K562 (cell line): ENCODE measurements around the gene B3GNT4. TPM values are rescaled to one million over a fixed set of nuclear protein-coding genes. Genes with fewer than 3 reads are reported as not detected.

Experiments
- ATAC-seq: fragments of 200-7000 bp; cut with Tn5 transposase; 3 replicates; pipeline ENCODE4 v1.9.1; 2020; ENCODE audit warnings: moderate library complexity
- BruUV-seq: library from RNA; stranded (reverse); fragments of 400-500 nt; replicated peaks from 2 replicates; lab custom pipeline; 2021; lab: Mats Ljungman, UMichigan
- CTCF ChIA-PET: fragments of 300-600 bp; formaldehyde crosslinking; extraction: SDS; loops from one replicate; lab custom pipeline; 2021; ENCODE audit warnings: low intra/inter-chr PET ratio; lab: Yijun Ruan, JAX
- POLR2A ChIA-PET: fragments of 300-600, 350-650 bp; sonication (Branson Sonifier 250); formaldehyde crosslinking; extraction: SDS; loops from one replicate; lab custom pipeline; 2021; ENCODE audit warnings: antibody characterized with exemption, inconsistent platforms; lab: Yijun Ruan, JAX
- DNase-seq, 4 experiments: peaks; one replicate each; pipeline versions ENCODE4 v3.0.0 to v3.0.0-alpha.2; 2011 to 2018; ENCODE audit warnings: low spot score in 3 of 4, mixed read lengths in 3 of 4; ENCODE audit errors: extremely low read depth in 1 of 4
- FAIRE-seq: peaks from 2 replicates; lab custom pipeline; 2011; peaks lifted over from hg19 to GRCh38; lab: Jason Lieb, UNC
- H2AFZ ChIP-seq: 2 replicates; pipeline ENCODE4 v1.6.0; 2011; ENCODE audit warnings: low read depth, low read length, control low read depth, inconsistent platforms
- H3K27ac ChIP-seq: fragments of 200-600 bp; 3 replicates; pipeline ENCODE4 v1.8.0; 2011; ENCODE audit warnings: low read depth, mild to moderate bottlenecking, control low read depth, inconsistent platforms, low read length, moderate library complexity, mixed read lengths; ENCODE audit errors: extremely low read depth
- H3K27me3 ChIP-seq, 2 experiments: fragments of 300-600 bp in 1 of 2; 2 replicates in 1 of 2; 3 replicates in 1 of 2; pipeline versions ENCODE4 v1.6.0 to v1.8.0; 2011; ENCODE audit warnings: inconsistent platforms in 2 of 2, low read length in 2 of 2, mild to moderate bottlenecking in 1 of 2, mixed read lengths in 1 of 2, moderate library complexity in 1 of 2; ENCODE audit not compliant: control insufficient read depth in 2 of 2, insufficient read depth in 2 of 2
- H3K36me3 ChIP-seq: fragments of 300-600 bp; 3 replicates; pipeline ENCODE4 v1.8.0; 2011; ENCODE audit warnings: mild to moderate bottlenecking, low read length, inconsistent platforms; ENCODE audit not compliant: control insufficient read depth, insufficient read depth
- H3K4me1 ChIP-seq, 2 experiments: fragments of 200-600 bp in 1 of 2; replicated peaks in 1 of 2; 2 replicates in 1 of 2; 3 replicates in 1 of 2; pipeline versions ENCODE4 v1.5.1 to v1.8.0; 2011; ENCODE audit warnings: inconsistent platforms in 2 of 2, low read length in 2 of 2, mild to moderate bottlenecking in 1 of 2, mixed read lengths in 1 of 2, moderate library complexity in 1 of 2; ENCODE audit not compliant: control insufficient read depth in 2 of 2, insufficient read depth in 2 of 2
- H3K4me2 ChIP-seq: 2 replicates; pipeline ENCODE4 v1.6.1; 2011; ENCODE audit warnings: low read length, control low read depth, inconsistent platforms, mixed read lengths; ENCODE audit not compliant: insufficient read depth
- H3K4me3 ChIP-seq: fragments of 200-600 bp; sonication (generic), shearing (Covaris generic); 2 replicates; pipeline ENCODE4 v1.5.1; 2016; ENCODE audit warnings: control low read depth, inconsistent platforms
- H3K79me2 ChIP-seq: fragments of 200-600 bp; 3 replicates; pipeline ENCODE4 v1.8.0; 2011; ENCODE audit warnings: low read length, inconsistent platforms; ENCODE audit not compliant: control insufficient read depth, insufficient read depth
- H3K9ac ChIP-seq, 2 experiments: 2 replicates each; pipeline versions ENCODE4 v1.6.0 to v1.6.1; 2011; ENCODE audit warnings: low read depth in 2 of 2, low read length in 2 of 2, control low read depth in 1 of 2, inconsistent platforms in 1 of 2, mild to moderate bottlenecking in 1 of 2, mixed read lengths in 1 of 2; ENCODE audit not compliant: insufficient read depth in 1 of 2
- H3K9me1 ChIP-seq: one replicate; pipeline ENCODE4 v1.6.0; 2011; ENCODE audit warnings: inconsistent platforms, mild to moderate bottlenecking, low read length, moderate library complexity; ENCODE audit not compliant: control insufficient read depth, insufficient read depth
- H3K9me3 ChIP-seq: replicated peaks from 2 replicates; pipeline ENCODE4 v1.5.1; 2011; ENCODE audit warnings: low read depth, low read length, inconsistent platforms; ENCODE audit not compliant: control insufficient read depth, insufficient read depth
- H4K20me1 ChIP-seq: replicated peaks from 2 replicates; pipeline ENCODE4 v1.6.1; 2011; ENCODE audit warnings: low read length, inconsistent platforms, mixed read lengths; ENCODE audit not compliant: control insufficient read depth, insufficient read depth
- BCL6 ChIP-seq: fragments of 250-450 bp; sonication (Bioruptor Pico); IDR thresholded peaks from 2 replicates; pipeline ENCODE4 v1.4.0; 2020
- CBX2 ChIP-seq: fragments of 200-600 bp; sonication (generic); IDR thresholded peaks from one replicate; pipeline ENCODE4 v1.6.1; 2012; ENCODE audit warnings: mild to moderate bottlenecking, low read length, inconsistent platforms; ENCODE audit not compliant: insufficient read depth, poor library complexity, severe bottlenecking
- EHMT2 ChIP-seq: fragments of 450-650 bp; IDR thresholded peaks from 2 replicates; pipeline ENCODE4 v1.6.1; 2018; ENCODE audit warnings: antibody characterized with exemption
- GATA2 ChIP-seq: sonication (generic); formaldehyde crosslinking; IDR thresholded peaks from 2 replicates; pipeline ENCODE4 v1.4.0; 2020; ENCODE audit warnings: mild to moderate bottlenecking, missing genetic modification reagents
- KLF10 ChIP-seq: fragments of 250-450 bp; sonication (Bioruptor Pico); IDR thresholded peaks from 2 replicates; pipeline ENCODE4 v1.6.1; 2021; ENCODE audit warnings: matching md5 sums
- NFATC3 ChIP-seq: fragments of 450-650 bp; IDR thresholded peaks from 2 replicates; pipeline ENCODE4 v1.6.1; 2017; ENCODE audit warnings: mild to moderate bottlenecking
- PHF20 ChIP-seq: fragments of 450-650 bp; IDR thresholded peaks from 2 replicates; pipeline ENCODE4 v1.6.1; 2018; ENCODE audit not compliant: partially characterized antibody
- PYGO2 ChIP-seq: fragments of 450-650 bp; IDR thresholded peaks from 2 replicates; pipeline ENCODE4 v1.6.1; 2016; ENCODE audit warnings: mild to moderate bottlenecking, missing genetic modification characterization, moderate library complexity, missing compliant biosample characterization
- SMAD4 ChIP-seq: fragments of 250-450 bp; sonication (Bioruptor Pico); conservative IDR thresholded peaks from 2 replicates; pipeline ENCODE4 v1.8.0; 2021; ENCODE audit warnings: inconsistent platforms, mild to moderate bottlenecking, moderate library complexity
- ZNF263 ChIP-seq: sonication (generic); formaldehyde crosslinking; IDR thresholded peaks from 2 replicates; pipeline ENCODE4 v1.8.0; 2022; ENCODE audit warnings: mild to moderate bottlenecking, missing genetic modification reagents, borderline replicate concordance
- ZNF384 ChIP-seq: IDR thresholded peaks from 2 replicates; pipeline ENCODE4 v1.6.1; 2012; ENCODE audit warnings: low read depth, low read length, improper control_type of control experiment
- ZNF764 ChIP-seq: fragments of 250-450 bp; sonication (Bioruptor Pico); IDR thresholded peaks from 2 replicates; pipeline ENCODE4 v1.4.0; 2020; ENCODE audit warnings: low read depth, mild to moderate bottlenecking, moderate library complexity
- ZNF79 ChIP-seq: fragments of 250-450 bp; sonication (Bioruptor Pico); IDR thresholded peaks from 2 replicates; pipeline ENCODE4 v1.4.0; 2020; ENCODE audit warnings: low read depth, mild to moderate bottlenecking, moderate library complexity
- ZNF830 ChIP-seq: fragments of 250-450 bp; sonication (Bioruptor Pico); IDR thresholded peaks from 2 replicates; pipeline ENCODE4 v1.5.0; 2021; ENCODE audit warnings: mild to moderate bottlenecking
- WGBS: fragments of 100-300 bp; shearing (Covaris generic); methylation state at CpG from one replicate; pipeline ENCODE4 v1.1.6; 2016; ENCODE audit warnings: low coverage, mixed read lengths; ENCODE audit not compliant: insufficient coverage; ENCODE audit errors: missing lambda C conversion rate; 5-methylcytosine and 5-hydroxymethylcytosine counted together
- in situ Hi-C: fragments of 300-500 bp; cut with MboI; formaldehyde crosslinking; loops from 4 replicates; pipeline ENCODE4 v1.15.0; 2018; ENCODE audit warnings: inconsistent platforms, mixed read lengths
- intact Hi-C: fragments of 100-400 bp; cut with micrococcal nuclease; formaldehyde crosslinking; loops from 2 replicates; pipeline ENCODE4 v1.14.2; 2022
- polyA plus RNA-seq, 8 experiments: library from polyadenylated mRNA; depleted of rRNA in 4 of 8; stranded (reverse) in 5 of 8; unstranded in 3 of 8; fragments of >200 nt; fragmentation: Nextera tagmentation in 2 of 8; fragmentation: Illumina TruSeq in 1 of 8; extraction: Ambion mirVana in 2 of 8; extraction: Trizol in 1 of 8; gene quantifications; 2 replicates each; pipeline versions ENCODE4 v1.2.1 to v1.2.3, GENCODE V29; 2011 to 2014; ENCODE audit warnings: inconsistent platforms in 1 of 8, missing spikeins in 1 of 8
- total RNA-seq, 7 experiments: library from RNA; depleted of rRNA in 6 of 7; stranded (reverse); fragments of >200 nt in 6 of 7; fragmentation: Illumina TruSeq in 2 of 7; extraction: Trizol in 2 of 7; gene quantifications; 2 replicates each; pipeline versions ENCODE4 v1.2.1 to v1.2.3, GENCODE V29; 2011 to 2021; ENCODE audit warnings: low replicate concordance in 1 of 7

Gene B3GNT4
- total and polyA plus RNA-seq, 9 of the 15 experiments (the other 6 are each of a cell fraction or from before 2014, with no cell fraction given), result 0.17 to 3.2 (median 1.3) TPM

- BruUV-seq, result no TSS peak
- H3K4me3 ChIP-seq, result no peak overlapping the region
- H4K20me1 ChIP-seq, result no peaks in the 10 kb centered on the region
- H3K4me1 ChIP-seq, result peaks cover 0 to 2% of the 10 kb centered on the region in 2 experiments; a peak in 3 of 5 replicates
- H3K36me3 ChIP-seq, result no peaks in the 10 kb centered on the region
- H3K4me2 ChIP-seq, result no peak overlapping the region
- ATAC-seq (no peak), FAIRE-seq (no peak), DNase-seq (no peak)
- intact Hi-C loops, result no loop called here
- H3K27me3 ChIP-seq, result peaks cover 19 to 28% of the 10 kb centered on the region in 2 experiments
- H3K79me2 ChIP-seq, result no peaks in the 10 kb centered on the region
- in situ Hi-C loops, result no loop called here
- ChIA-PET CTCF (no interaction called here), POLR2A (interaction anchor here (0.6 kb wide), 1 partner anchor 371 kb away, joined by 3 read pairs; no protein-coding TSS in a partner anchor)
- H3K9me3 ChIP-seq, result no peaks in the 10 kb centered on the region
- H2AFZ ChIP-seq, result no peak overlapping the region
- WGBS, result 12% methylated on average over 17 of the region's 17 CpGs
- peak overlapping the region in 1 of 2 experiments; percentile 65; a peak in 1 of 4 replicates for H3K9ac ChIP-seq
- H3K9me1 ChIP-seq, result no peaks in the 10 kb centered on the region
- TF ChIP-seq NFATC3, result no peak
- no peak for TF ChIP-seq ZNF79 (CRISPR knock-in tag)
- H3K27ac ChIP-seq, result no peak overlapping the region
Observed at GRCh38 chr12:122172262-122172939, 31.1 kb upstream of the B3GNT4 start.

- BruUV-seq, result no TSS peak
- H3K27ac ChIP-seq, result no peak within 1 kb of the TSS
- ATAC-seq (no peak), FAIRE-seq (no peak), DNase-seq (no peak)
- no peaks in the 10 kb centered on the region for H4K20me1 ChIP-seq
- H3K27me3 ChIP-seq, result peaks cover 17 to 22% of the 10 kb centered on the region in 2 experiments; a peak in 4 of 5 replicates
- H2AFZ ChIP-seq, result no peak within 1 kb of the TSS
- no peaks in the 10 kb centered on the region for H3K9me1 ChIP-seq
- no peaks in the 10 kb centered on the region for H3K36me3 ChIP-seq
- CTCF ChIA-PET, result no interaction called here
- no peaks in the 10 kb centered on the region for H3K79me2 ChIP-seq
- peak within 1 kb of the TSS in 1 of 2 experiments; percentile 43; a peak in 1 of 4 replicates for H3K9ac ChIP-seq
- H3K4me2 ChIP-seq, result no peak within 1 kb of the TSS
- H3K4me3 ChIP-seq, result no peak within 1 kb of the TSS
- H3K9me3 ChIP-seq, result no peaks in the 10 kb centered on the region
- TF ChIP-seq CBX2, result no peak
- no peak for TF ChIP-seq PHF20
- no peak for TF ChIP-seq ZNF764 (CRISPR knock-in tag)
- TF ChIP-seq EHMT2, result no peak
- TF ChIP-seq GATA2 (CRISPR knock-in tag), result no peak
- TF ChIP-seq BCL6 (CRISPR knock-in tag), result no peak
- no peak for TF ChIP-seq SMAD4 (CRISPR knock-in tag)
- TF ChIP-seq ZNF263 (CRISPR knock-in tag), result no peak
- no peak for TF ChIP-seq ZNF384
- no peak for TF ChIP-seq ZNF830
- no peak for TF ChIP-seq KLF10 (CRISPR knock-in tag)
- no peak for TF ChIP-seq PYGO2 (tag)
- peaks cover 0 to 2% of the 10 kb centered on the region in 2 experiments; a peak in 3 of 5 replicates for H3K4me1 ChIP-seq
- 16% methylated on average over 17 of the region's 17 CpGs for WGBS
- in situ Hi-C loops, result no loop called here
- intact Hi-C loops, result no loop called here
- POLR2A ChIA-PET, result interaction anchor here (0.7 kb wide), 1 partner anchor 49 kb away, joined by 4 read pairs; no protein-coding TSS in a partner anchor
Observed at GRCh38 chr12:122174155-122174845, 29.2 kb upstream of the B3GNT4 start, which contains the start of gene IL31. Gene IL31, minus strand, starts transcription at chr12:122174221. Its CDS starts 49 bp downstream, at chr12:122174172.
